Effector memory CD8-positive, alpha-beta T cell (primary cell): ENCODE measurements around the gene MICAL3.
A peak's percentile ranks its signal among the peaks of the same experiment; 100 is the strongest.

Experiments
- ATAC-seq: fragments of 150-1000 bp; cut with Tn5 transposase; replicated peaks from 2 replicates; pipeline ENCODE4 v1.10.0; 2021; ENCODE audit warnings: mild to moderate bottlenecking, moderate library complexity
- DNase-seq, 3 experiments: peaks; one replicate each; pipeline ENCODE4 v3.0.0; 2021
- H3K27ac Mint-ChIP-seq, 2 donors: one replicate each; pipeline ENCODE4 v1.8.0; 2022; ENCODE audit warnings: mild to moderate bottlenecking in 2 of 2, mixed read lengths in 2 of 2, moderate library complexity in 2 of 2
- H3K27me3 Mint-ChIP-seq, 2 donors: one replicate each; pipeline ENCODE4 v1.8.0; 2022; ENCODE audit warnings: mixed read lengths in 2 of 2
- H3K36me3 Mint-ChIP-seq: one replicate; pipeline ENCODE4 v1.8.0; 2022; ENCODE audit warnings: mild to moderate bottlenecking, moderate library complexity, mixed read lengths; ENCODE audit not compliant: insufficient read depth
- H3K4me1 Mint-ChIP-seq, 2 donors: one replicate each; pipeline ENCODE4 v1.8.0; 2022; ENCODE audit warnings: low read depth in 2 of 2, mixed read lengths in 2 of 2
- H3K4me3 Mint-ChIP-seq, 2 donors: one replicate each; pipeline ENCODE4 v1.8.0; 2022; ENCODE audit warnings: mild to moderate bottlenecking in 2 of 2, mixed read lengths in 2 of 2, moderate library complexity in 2 of 2
- H3K9me3 Mint-ChIP-seq, 2 donors: one replicate each; pipeline ENCODE4 v1.8.0; 2022; ENCODE audit warnings: mixed read lengths in 2 of 2

MICAL3 gene

GRCh38 chr22:17754233-17754925 is 270.0 kb downstream of the MICAL3 start:
- no peak for ATAC-seq
- Mint-ChIP-seq H3K4me3 (no peak overlapping the region), H3K9me3 (no peaks in the 10 kb centered on the region), H3K36me3 (peaks cover 14% of the 10 kb centered on the region), H3K27ac (peak overlapping the region in 1 of 2 donors; percentile 59), H3K4me1 (peaks cover 10% of the 10 kb centered on the region in 2 donors), H3K27me3 (no peaks in the 10 kb centered on the region)
- no peak for DNase-seq

DNA sequence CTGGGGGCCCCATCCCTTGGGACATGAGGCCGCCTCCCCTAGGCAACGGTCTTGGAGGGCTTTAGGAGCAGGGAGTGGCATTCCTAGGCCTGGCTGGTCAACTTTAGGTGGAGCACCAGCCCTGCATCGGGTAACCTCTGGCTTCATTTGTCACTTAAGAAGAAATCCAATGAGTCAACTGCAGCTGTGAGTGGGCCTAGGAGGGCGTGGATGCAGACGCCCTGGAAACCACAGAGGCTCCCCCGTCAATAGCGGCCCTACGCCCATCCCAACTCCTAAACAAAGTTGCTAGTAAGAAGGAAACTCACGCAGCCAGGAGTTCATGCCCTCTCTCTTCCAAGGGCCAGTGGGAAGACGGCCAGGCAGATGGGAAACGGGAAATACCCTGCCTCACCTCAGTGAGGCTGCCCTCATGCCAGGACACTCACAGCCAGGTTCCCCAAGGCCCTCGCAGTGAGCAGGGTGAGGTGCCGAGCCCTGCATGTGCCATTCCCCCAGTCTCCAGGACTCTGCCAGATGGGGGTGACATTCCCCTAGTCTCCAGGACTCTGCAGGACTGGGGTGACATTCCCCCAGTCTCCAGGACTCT is 270.9 kb downstream of the MICAL3 start:
- ATAC-seq (no peak), DNase-seq (no peak)
- Mint-ChIP-seq H3K4me3 (no peak overlapping the region), H3K27ac (peak overlapping the region; percentile 35 to 44), H3K4me1 (peaks cover 7% of the 10 kb centered on the region in 2 donors), H3K9me3 (no peaks in the 10 kb centered on the region), H3K27me3 (no peaks in the 10 kb centered on the region), H3K36me3 (peaks cover 18% of the 10 kb centered on the region)

DNA sequence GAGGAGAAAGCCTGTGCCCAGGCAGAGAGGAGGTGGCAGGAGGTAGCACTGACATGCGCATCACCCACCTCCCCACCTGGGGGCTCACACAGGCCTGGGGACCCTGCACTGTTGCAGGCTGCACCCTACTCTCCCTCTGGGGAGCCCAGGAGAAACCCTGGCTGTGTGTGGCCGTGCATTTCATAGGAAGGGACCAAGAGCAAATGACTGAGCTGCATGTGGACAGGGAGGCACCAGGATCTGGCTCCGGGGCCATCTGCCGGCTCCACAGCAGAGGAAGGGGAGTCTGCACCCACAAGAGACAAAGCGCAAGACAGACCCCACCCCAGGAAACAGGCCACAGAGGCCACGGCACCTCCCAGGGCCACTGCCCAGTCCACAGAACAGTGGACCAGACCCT is 272.8 kb downstream of the MICAL3 start:
- DNase-seq (no peak), ATAC-seq (no peak)
- H3K27me3 Mint-ChIP-seq = no peaks in the 10 kb centered on the region
- H3K4me1 Mint-ChIP-seq = peaks cover 4 to 6% of the 10 kb centered on the region in 2 donors
- peaks cover 24% of the 10 kb centered on the region for H3K36me3 Mint-ChIP-seq
- H3K9me3 Mint-ChIP-seq = no peaks in the 10 kb centered on the region
- H3K4me3 Mint-ChIP-seq = no peak overlapping the region
- H3K27ac Mint-ChIP-seq = peak overlapping the region in 1 of 2 donors; percentile 78

DNA sequence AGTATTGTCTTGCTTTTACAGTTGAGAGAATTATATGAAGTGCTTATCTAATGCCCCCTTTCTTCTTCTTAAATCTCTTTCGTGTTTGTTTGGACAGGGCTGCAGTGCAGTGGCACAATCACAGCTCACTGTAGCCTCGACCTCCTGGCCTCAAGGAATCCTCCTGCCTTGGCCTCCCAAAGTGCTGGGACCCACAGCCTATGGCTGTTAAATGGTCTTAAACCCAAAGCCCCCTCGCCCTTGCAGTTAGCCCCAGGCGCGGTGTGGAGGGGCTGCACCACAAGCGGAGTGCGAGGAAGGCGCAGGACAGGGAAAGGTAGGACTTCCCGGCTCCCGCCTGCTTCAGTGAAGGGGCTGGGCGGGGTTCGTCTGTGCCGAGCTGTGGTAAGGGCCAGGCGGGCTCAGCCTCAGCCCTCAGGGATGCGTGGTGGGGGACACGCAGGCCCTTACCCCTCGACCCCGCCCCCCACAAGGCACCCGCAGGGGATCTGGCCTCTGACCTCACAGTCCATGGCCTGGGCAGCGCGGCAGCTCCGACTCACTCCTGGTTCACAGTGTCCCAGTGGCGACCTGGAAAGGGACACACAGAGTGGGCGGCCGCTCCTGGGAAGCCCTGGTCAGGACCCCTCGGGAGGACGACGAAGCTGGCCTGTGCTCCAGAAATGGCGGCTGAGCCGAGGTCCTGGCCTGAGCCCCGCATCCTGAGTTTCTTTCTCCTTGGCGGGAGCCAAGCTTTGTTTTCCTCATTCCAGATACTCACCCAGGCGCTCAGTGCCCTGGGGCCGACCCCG is 274.6 kb downstream of the MICAL3 start:
- Mint-ChIP-seq H3K36me3 (peaks cover 21% of the 10 kb centered on the region), H3K9me3 (no peaks in the 10 kb centered on the region), H3K4me1 (peaks cover 1 to 9% of the 10 kb centered on the region in 2 donors), H3K27me3 (no peaks in the 10 kb centered on the region), H3K4me3 (no peak overlapping the region), H3K27ac (peak overlapping the region; percentile 59 to 65)
- DNase-seq = no peak
- ATAC-seq = no peak

DNA sequence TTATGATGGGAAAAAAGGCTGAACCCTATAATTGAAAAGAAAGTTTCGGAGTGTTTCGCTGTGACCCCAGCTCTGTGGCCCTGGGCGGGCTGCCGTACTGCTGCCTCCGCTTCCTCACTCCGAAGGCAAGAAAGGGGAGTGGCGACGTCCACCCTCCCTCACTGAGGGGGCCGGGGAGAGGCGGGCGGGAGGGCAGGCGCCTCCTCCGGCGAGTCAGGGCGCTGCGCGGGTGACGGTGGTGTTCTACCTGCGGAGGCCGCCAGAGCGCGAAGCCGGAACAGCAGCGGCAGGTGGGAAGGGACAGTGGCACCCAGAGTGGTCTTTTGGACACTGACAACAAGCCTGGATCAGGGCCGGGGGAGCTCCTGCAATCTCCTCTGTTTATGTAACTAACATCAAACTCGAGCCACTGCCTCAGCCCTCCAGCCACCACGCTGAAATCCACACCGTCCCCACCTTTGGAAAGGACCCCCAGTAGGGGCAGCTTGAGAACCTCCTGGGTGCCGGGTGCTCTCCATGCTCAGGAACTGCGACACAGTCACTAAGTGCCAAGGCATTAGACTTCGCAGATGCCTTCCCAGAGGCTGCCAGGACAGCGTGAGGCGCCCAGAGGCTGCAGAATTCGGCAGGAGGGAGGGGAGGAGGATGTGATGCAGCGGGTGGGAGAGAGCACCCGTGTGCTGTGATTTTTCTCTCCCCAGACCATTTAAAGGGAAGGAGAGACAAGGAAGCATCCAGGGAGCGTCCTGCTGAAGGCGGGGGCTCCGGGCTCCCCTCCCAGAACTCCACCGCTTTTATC is 275.6 kb downstream of the MICAL3 start:
- Mint-ChIP-seq H3K27me3 (no peaks in the 10 kb centered on the region), H3K9me3 (no peaks in the 10 kb centered on the region), H3K36me3 (peaks cover 21% of the 10 kb centered on the region), H3K27ac (no peak overlapping the region), H3K4me1 (peaks cover 5 to 6% of the 10 kb centered on the region in 2 donors), H3K4me3 (no peak overlapping the region)
- no peak for ATAC-seq
- no peak for DNase-seq

GRCh38 chr22:17746916-17747315 is 277.4 kb downstream of the MICAL3 start:
- H3K27me3 Mint-ChIP-seq = no peaks in the 10 kb centered on the region
- no peak overlapping the region for H3K27ac Mint-ChIP-seq
- ATAC-seq = no peak
- no peak overlapping the region for H3K4me3 Mint-ChIP-seq
- H3K36me3 Mint-ChIP-seq = peaks cover 17% of the 10 kb centered on the region
- H3K4me1 Mint-ChIP-seq = peaks cover 7 to 8% of the 10 kb centered on the region in 2 donors
- DNase-seq = no peak
- no peaks in the 10 kb centered on the region for H3K9me3 Mint-ChIP-seq

DNA sequence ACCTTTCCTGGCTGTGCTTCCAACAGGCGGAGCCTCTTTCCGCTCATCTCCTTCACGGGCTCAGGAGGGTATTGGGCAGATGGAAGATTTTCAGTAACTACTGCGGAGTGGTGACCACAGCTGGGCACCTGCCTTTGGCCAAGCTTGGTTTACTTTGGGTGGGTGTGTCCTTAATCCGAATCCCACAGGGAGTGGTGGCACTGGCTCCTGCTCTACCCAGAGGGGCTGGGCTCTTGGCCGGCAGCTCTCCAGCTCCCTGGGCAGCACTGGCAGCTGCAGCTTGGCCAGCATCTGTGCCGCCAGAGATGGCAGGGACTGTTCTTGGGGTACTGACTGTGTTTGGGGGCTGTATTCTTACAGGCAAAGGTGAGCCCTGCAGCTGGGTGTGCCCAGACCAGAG is 279.9 kb downstream of the MICAL3 start:
- Mint-ChIP-seq H3K4me1 (peaks cover 9 to 10% of the 10 kb centered on the region in 2 donors), H3K27me3 (no peaks in the 10 kb centered on the region), H3K4me3 (no peak overlapping the region), H3K36me3 (peaks cover 17% of the 10 kb centered on the region), H3K27ac (peak overlapping the region; percentile 15 to 59), H3K9me3 (no peaks in the 10 kb centered on the region)
- DNase-seq (no peak), ATAC-seq (no peak)

- Mint-ChIP-seq H3K27me3 (no peaks in the 10 kb centered on the region), H3K4me1 (peaks cover 9 to 10% of the 10 kb centered on the region in 2 donors), H3K4me3 (no peak overlapping the region), H3K36me3 (peaks cover 16% of the 10 kb centered on the region), H3K9me3 (no peaks in the 10 kb centered on the region), H3K27ac (peak overlapping the region; percentile 15 to 59)
- ATAC-seq = no peak
- no peak for DNase-seq
Observed at GRCh38 chr22:17743661-17744411, 280.5 kb downstream of the MICAL3 start.

DNA sequence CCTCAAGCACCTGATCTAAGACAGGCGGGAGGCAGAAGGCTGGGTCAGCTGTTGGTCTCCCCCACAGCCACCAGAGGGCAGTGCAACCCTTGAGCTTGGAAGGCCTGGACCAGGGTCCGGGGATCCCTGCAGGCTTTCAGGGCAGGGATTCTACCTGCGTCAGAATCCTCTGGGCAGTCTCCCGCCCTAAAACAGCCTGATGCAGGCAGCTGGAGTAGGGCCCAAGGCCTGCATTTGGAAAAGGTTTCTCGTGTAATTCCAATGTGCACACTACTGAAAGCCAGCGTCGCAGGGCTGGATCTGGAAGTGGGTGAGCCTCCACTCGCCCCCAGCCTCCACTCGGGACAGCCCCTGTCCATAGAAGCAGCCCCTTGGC is 281.8 kb downstream of the MICAL3 start:
- Mint-ChIP-seq H3K36me3 (peaks cover 19% of the 10 kb centered on the region), H3K4me3 (no peak overlapping the region), H3K27me3 (no peaks in the 10 kb centered on the region), H3K9me3 (no peaks in the 10 kb centered on the region), H3K4me1 (peaks cover 9 to 10% of the 10 kb centered on the region in 2 donors), H3K27ac (peak overlapping the region in 1 of 2 donors; percentile 89)
- DNase-seq (peak; percentile 59 to 62 (median 60)), ATAC-seq (peak; percentile 94)

DNA sequence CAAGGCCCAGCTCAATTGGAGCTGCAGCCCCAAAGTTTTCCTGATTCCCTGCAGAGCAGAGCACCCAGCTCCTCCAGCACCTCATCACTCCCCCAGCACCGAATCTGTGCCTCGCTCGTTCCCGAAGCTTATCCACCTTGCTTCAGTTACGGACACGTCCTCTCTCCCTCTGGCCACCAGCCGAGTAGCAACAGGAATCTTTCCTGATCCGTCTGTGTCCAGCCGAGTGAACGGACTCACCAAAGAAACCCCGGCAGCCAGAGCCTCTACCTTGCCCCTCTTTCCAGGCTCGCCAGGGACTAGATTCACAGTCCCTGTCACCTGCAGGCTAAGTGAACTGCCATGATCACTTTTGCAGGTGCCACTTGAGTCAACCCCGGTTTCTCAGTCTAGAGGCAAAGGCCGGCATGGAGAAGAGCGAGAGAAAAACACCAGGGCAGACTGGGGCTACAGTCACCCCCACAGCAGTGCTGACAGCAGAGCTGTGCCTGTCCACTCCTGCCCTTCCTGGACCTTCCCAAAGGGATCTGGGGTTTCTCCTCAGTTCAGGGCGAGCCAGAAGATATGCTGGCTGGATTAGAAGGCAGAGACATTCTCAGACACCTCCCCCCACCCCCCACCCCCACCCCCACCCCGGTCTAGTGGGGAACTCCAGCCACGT is 282.4 kb downstream of the MICAL3 start:
- Mint-ChIP-seq H3K36me3 (peaks cover 23% of the 10 kb centered on the region), H3K9me3 (no peaks in the 10 kb centered on the region)

GRCh38 chr22:17739196-17739975 is 285.0 kb downstream of the MICAL3 start:
- no peaks in the 10 kb centered on the region for H3K27me3 Mint-ChIP-seq
- peaks cover 43% of the 10 kb centered on the region for H3K36me3 Mint-ChIP-seq
- no peak overlapping the region for H3K4me3 Mint-ChIP-seq
- H3K9me3 Mint-ChIP-seq = no peaks in the 10 kb centered on the region
- DNase-seq (no peak), ATAC-seq (no peak)
- peak overlapping the region in 1 of 2 donors; percentile 67 for H3K27ac Mint-ChIP-seq
- H3K4me1 Mint-ChIP-seq = peaks cover 4 to 8% of the 10 kb centered on the region in 2 donors

More for the DNA sequence above, 282.4 kb downstream of the MICAL3 start:
- Mint-ChIP-seq H3K27me3 (no peaks in the 10 kb centered on the region), H3K4me3 (no peak overlapping the region), H3K4me1 (peaks cover 9 to 10% of the 10 kb centered on the region in 2 donors), H3K27ac (peak overlapping the region in 1 of 2 donors; percentile 89)
- DNase-seq = no peak
- no peak for ATAC-seq
